GM19455 (cell line): Measurements from ENCODE around the gene CAMK2B.

Experiments
- ATAC-seq: cut with Tn5 transposase; IDR thresholded peaks from one replicate; pipeline ENCODE4 v1.9.1; 2021; ENCODE audit not compliant: unreplicated experiment

Gene CAMK2B

GRCh38 chr7:44232901-44233715 is 92.3 kb downstream of the CAMK2B start:
- ATAC-seq: no peak

- no peak for ATAC-seq
Observed at GRCh38 chr7:44232396-44232795, 93.0 kb downstream of the CAMK2B start.

- no peak for ATAC-seq
Observed at GRCh38 chr7:44231088-44231487, 94.3 kb downstream of the CAMK2B start.

DNA sequence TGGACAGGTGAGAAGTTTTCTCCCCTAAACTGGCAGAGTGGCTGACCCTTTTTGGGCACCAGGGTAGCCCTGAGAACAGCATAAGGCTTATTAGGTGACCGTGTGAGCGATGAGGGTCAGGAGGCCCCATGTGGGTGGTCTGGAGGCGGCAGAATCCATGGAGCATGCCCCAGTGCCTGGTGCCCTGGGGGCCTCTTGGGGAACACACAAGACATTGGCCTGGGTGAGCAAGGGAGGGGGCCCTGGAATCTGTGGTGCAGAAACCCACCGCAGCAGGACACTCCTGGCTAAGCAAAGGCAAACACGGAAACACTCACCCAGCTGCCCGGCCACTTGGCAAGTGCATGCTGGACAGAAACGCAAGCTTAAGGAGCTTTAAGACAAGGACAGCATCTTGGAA is 95.1 kb downstream of the CAMK2B start:
- no peak for ATAC-seq

DNA sequence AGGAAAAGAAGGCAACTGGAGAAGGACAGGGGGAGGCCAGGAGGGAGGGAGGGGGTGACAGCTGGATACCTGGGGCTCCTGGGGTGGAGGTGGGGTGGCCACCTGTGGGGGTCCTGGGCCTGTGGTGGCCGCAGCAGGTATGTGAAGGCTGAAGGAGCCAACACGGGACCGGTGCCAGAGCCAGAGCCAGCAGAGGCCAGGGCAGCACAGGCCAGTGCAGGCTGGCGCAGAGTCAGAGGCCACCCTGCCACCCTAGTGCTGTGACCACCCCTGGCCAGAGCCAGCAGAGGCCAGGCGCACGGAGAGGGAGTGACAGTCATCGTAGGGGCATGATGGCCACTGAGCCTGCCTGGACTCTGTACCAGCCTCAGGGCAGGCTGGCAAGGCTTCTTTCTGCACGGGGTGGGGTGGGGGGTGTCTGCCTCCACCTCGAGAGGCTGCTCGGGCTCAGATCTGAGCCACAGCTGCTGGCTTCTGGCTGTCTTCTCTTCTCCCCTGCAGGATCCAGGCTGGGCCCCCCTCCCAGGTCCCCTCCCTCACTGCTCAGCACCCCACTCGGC is 95.8 kb downstream of the CAMK2B start:
- ATAC-seq: no peak

DNA sequence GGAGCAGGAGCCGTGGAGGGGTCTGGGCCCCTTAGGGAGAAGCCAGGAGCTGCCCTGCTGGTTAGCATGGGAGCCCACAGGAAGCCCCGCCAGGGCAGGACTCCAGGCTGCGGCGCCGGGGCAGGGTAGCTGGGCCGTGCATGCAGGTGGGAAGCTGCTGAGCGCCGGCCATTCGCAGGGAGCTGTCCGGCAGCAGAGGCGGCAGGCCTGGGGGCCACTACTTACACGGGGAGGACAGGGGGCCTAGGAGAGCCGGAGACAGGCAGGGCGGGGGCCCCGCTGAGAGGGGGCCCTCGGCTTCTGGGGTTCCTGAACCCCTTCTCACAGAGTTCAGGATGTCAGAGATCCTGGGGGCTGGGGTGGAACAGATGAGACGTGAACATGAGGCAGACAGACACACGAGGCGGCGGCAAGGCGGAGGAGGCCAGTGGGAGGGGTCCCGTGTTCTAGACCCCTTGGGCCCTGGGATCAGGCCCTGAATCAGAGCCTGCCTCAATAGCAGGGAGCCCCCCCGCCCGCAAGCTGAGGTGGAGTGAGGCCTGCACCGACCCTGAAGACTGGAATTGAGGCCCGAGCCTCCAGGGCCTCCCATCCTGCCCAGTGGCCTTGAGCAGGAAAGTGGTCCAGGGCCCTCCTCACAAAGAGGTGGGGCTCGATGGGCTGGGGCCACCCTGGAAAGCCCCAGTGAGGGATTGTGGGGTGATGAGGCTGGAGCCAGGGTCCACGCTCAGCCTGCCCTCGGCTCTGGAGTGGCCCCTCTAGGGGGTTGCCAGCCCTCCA is 96.6 kb downstream of the CAMK2B start:
- no peak for ATAC-seq

DNA sequence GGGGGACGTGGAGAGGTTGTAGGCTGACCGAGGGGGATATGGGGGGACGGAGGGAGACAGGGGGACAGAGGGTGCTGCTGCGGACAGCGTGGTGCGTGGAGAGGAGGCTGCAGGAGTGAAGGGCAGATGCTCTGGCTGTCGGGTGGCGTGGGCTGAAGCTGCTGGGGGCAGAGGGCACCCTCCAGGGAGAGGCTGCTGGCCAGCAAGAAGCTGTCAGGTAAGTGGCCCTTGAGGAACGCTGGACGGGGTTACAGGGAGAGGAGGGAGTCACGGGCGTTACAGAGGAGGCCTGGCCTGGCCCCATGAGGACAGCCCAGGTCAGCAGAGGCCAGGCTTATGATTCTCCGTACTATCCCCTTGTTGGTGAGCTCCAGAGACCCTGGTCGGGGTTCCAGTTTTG is 97.5 kb downstream of the CAMK2B start:
- no peak for ATAC-seq

DNA sequence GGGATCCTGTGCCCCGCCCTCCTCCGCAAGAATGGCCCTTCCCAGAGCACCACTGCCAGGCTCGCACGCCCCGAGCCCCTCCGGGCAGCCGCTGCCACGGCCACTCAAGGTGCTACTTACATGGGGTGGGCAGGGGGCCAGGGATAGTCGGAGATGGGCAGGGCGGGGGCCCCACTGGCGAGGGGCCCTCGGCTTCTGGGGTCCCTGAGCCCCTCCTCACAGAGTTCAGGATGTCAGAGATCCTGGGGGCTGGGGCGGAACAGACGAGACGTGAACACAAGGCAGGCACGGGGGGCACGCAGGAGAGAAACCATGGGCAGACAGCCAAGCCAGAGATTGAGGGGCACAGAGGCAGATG is 99.0 kb downstream of the CAMK2B start:
- no peak for ATAC-seq

DNA sequence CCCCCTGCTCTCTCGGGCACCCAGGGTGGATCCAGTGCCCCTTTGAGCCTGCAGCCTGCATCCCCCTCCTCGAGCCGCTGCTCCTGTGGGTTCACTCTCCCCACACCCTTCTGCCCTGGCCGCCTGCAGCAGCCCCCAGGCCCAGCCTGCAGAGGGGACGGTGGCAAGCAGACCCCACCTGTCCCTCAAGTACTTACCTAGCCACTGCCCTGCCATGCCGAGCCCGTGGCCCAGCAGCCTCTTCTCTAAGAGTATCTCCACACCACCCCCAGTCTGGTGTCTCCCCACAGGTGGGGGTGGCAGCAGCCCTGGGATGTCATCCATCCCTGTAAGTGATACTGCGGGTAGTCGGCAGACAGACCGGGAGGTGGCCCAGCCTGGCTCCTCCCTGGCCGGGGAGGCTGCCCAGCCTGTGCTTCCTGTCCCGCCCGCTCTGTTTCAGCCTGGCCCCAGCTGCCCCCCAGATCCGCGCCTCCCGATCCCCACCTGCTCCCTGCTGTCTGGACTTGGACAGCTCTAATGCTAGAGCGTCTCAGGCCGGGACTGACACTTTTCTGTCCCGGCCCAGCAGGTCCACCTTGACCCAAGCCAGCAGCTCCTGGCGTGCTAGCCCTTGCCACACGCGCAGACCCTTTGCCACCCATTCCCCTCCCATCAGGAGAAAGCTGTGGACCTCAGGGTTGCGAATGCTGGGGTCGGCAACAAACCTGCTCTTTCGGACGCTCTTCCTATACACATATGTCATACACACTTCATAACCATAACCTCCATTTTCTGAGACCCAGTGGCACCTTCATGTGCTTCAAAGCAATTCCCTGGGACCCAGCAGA is 99.6 kb downstream of the CAMK2B start:
- no peak for ATAC-seq

GRCh38 chr7:44224974-44225565 is 100.3 kb downstream of the CAMK2B start:
- ATAC-seq: no peak

GRCh38 chr7:44224080-44224973 is 101.1 kb downstream of the CAMK2B start:
- no peak for ATAC-seq

GRCh38 chr7:44223362-44224079 is 101.9 kb downstream of the CAMK2B start:
- no peak for ATAC-seq

- no peak for ATAC-seq
Observed at GRCh38 chr7:44222776-44223261, 102.6 kb downstream of the CAMK2B start.

DNA sequence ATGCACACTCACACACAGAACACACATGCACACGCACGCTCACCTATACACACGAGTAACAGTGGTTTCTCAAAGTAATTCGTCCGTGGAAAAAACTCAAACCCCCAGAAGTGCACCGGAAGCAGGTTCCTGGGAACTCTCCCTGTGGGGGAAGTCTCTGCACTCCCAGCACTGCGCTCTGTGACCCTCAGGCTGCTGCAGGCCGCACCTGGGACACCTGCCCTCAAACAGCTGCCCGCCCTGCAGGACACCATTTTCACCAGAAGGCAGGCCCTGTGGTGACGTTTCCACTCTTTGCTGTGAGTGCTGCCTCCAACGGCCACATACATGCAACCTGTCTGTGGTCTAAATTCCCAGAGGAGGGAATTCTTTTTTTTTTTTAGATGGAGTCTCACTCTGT is 103.3 kb downstream of the CAMK2B start:
- no peak for ATAC-seq

DNA sequence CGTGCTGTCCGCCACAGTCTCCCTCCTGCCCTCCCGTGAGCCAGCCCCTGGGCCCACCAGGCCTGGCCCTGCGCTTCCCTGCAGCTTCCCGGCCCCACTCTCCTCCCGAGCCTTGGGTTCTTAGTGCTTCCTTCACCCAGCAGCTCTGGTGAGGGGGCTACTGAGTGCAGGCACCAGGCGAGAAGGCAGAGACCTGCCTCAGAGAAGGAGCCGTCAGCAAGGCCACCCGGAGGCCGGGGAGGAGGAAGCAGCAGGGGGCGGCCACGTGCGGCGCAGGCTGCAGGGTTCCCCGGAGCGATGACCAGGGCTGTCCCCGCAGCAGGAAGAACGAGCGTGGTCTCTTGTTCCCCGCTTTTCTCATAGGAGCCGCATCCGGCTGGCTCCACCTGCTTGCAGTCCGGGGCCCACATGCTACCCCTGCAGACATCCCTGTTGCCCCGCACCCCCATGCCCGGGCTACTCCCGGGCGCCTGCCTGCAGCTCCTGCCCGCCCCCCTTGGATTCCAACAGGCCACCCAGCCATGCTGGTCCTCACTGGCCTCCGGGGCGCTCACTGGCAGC is 104.1 kb downstream of the CAMK2B start:
- ATAC-seq: no peak

DNA sequence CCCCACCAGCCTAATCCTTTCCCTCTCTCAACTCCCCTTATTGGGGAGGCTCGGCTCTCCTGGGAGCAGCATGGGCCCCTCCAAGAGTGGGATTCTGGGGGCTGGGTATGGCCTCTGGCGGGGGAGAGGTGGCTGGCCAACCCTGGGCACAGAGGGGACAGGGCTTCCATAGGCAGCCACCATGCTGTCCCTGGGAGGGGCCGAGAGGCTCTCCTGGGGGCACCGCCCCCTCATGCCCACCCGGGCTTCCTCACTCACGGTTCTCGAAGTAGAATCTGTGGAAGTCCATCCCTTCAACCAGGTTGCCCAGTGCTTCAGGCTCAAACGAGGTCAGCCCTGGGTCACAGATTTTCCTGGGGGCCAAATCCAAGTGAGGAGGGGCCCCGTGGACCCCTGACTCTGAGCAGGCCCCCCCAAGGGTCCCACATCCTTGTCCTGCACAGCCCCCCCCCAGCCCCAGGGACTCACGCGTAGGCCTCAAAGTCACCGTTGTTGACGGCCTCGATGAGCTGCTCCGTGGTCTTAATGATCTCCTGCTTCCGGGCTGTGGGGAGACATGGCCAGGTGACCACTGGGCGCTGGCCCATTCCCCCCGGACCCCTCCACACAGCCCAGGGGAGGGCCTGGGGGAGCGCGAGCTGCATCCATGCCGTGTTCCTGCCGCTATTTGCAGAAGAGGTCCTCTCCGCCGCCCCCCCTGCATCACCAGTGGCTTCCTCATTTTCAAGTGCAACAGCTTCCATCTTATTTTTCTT is 104.9 kb downstream of the CAMK2B start:
- ATAC-seq: no peak

- no peak for ATAC-seq
Observed at GRCh38 chr7:44220046-44220357, 105.4 kb downstream of the CAMK2B start.

DNA sequence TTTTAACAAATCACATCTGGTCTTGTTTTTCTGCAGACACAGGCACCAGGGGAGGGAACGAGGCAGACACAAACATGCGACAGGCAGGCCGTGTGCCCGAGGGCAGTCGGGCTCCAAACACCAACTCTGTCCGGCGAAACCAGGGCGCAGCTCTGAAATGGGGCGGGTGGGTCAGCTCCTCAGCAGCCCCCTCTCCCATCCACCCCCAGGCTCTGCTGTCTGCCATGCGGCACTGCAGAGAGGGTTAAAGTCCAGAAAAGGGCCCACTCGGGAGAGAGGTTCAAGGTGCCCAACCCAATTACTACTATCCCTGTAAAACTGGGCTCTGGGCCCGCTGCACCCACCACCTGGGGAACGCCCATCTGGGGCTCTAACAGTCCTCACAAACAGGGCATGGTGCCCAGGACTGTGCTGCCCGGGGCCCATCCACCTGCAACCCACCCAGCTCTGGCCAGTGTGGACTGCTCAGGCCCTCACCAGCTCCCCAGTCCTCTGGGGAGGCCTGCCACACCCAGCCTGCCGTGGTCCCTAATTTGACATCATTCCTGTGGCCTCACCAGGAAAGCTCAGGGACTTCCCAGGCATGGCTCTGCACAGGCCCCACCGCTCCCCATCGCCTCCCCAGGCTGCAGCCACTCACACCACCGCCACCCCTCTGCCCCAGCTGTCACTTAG is 105.9 kb downstream of the CAMK2B start:
- ATAC-seq: no peak
